BLaER1 (cell line): Measurements from ENCODE around the gene SKAP2.

ENCODE experiments used
- H3K27ac ChIP-seq: shearing (Covaris generic); formaldehyde crosslinking; 2 replicates; pipeline ENCODE4 v1.8.1; 2022
- H3K27me3 ChIP-seq: shearing (Covaris generic); formaldehyde crosslinking; 2 replicates; pipeline ENCODE4 v1.8.1; 2022
- H3K36me3 ChIP-seq: shearing (Covaris generic); formaldehyde crosslinking; 2 replicates; pipeline ENCODE4 v1.8.1; 2022
- H3K4me1 ChIP-seq: shearing (Covaris generic); formaldehyde crosslinking; 2 replicates; pipeline ENCODE4 v1.8.1; 2022
- H3K4me2 ChIP-seq: shearing (Covaris generic); formaldehyde crosslinking; 2 replicates; pipeline ENCODE4 v1.8.1; 2022
- H3K4me3 ChIP-seq: shearing (Covaris generic); formaldehyde crosslinking; 2 replicates; pipeline ENCODE4 v1.8.1; 2022
- H3K9ac ChIP-seq: shearing (Covaris generic); formaldehyde crosslinking; 2 replicates; pipeline ENCODE4 v1.8.1; 2022
- H3K9me3 ChIP-seq: shearing (Covaris generic); formaldehyde crosslinking; 2 replicates; pipeline ENCODE4 v1.8.1; 2022
- H4K20me1 ChIP-seq: shearing (Covaris generic); formaldehyde crosslinking; 2 replicates; pipeline ENCODE4 v1.8.1; 2022
- Cebpa-rat ChIP-seq: shearing (Covaris generic); IDR thresholded peaks from 2 replicates; pipeline ENCODE4 v1.8.1; 2022

The SKAP2 gene

GRCh38 chr7:26858241-26858715, 6.1 kb downstream of the SKAP2 start:
- TF ChIP-seq Cebpa-rat, result no peak
- no peak overlapping the region for H3K4me2 ChIP-seq
- no peak overlapping the region for H3K9ac ChIP-seq
- H3K9me3 ChIP-seq, result peaks cover 8% of the 10 kb centered on the region
- no peak overlapping the region for H3K4me3 ChIP-seq
- H3K27me3 ChIP-seq, result peaks cover 43% of the 10 kb centered on the region
- H3K27ac ChIP-seq, result no peak overlapping the region
- H3K4me1 ChIP-seq, result peaks cover 7% of the 10 kb centered on the region
- no peaks in the 10 kb centered on the region for H3K36me3 ChIP-seq
- H4K20me1 ChIP-seq, result no peaks in the 10 kb centered on the region

GRCh38 chr7:26857506-26858240, 6.7 kb downstream of the SKAP2 start:
- no peak overlapping the region for H3K9ac ChIP-seq
- peaks cover 8% of the 10 kb centered on the region for H3K9me3 ChIP-seq
- peaks cover 43% of the 10 kb centered on the region for H3K27me3 ChIP-seq
- H4K20me1 ChIP-seq, result no peaks in the 10 kb centered on the region
- H3K4me2 ChIP-seq, result no peak overlapping the region
- no peak overlapping the region for H3K27ac ChIP-seq
- H3K4me3 ChIP-seq, result no peak overlapping the region
- TF ChIP-seq Cebpa-rat, result no peak
- no peaks in the 10 kb centered on the region for H3K36me3 ChIP-seq
- H3K4me1 ChIP-seq, result 0 out of 2 replicates have a peak, but pooled peaks cover under 1% of the 10 kb centered on the region

- H3K36me3 ChIP-seq, result no peaks in the 10 kb centered on the region
- H3K9me3 ChIP-seq, result peaks cover 8% of the 10 kb centered on the region
- H3K4me3 ChIP-seq, result no peak overlapping the region
- peaks cover 43% of the 10 kb centered on the region for H3K27me3 ChIP-seq
- H3K4me1 ChIP-seq, result no peaks in the 10 kb centered on the region
- no peak overlapping the region for H3K9ac ChIP-seq
- no peak overlapping the region for H3K27ac ChIP-seq
- no peak for TF ChIP-seq Cebpa-rat
- H4K20me1 ChIP-seq, result no peaks in the 10 kb centered on the region
- no peak overlapping the region for H3K4me2 ChIP-seq
Measured at GRCh38 chr7:26857170-26857505, 7.3 kb downstream of the SKAP2 start.

GRCh38 chr7:26856176-26856985, 8.0 kb downstream of the SKAP2 start:
- TF ChIP-seq Cebpa-rat, result no peak
- Histone ChIP-seq H4K20me1 (no peaks in the 10 kb centered on the region), H3K4me2 (no peak overlapping the region)

GRCh38 chr7:26854876-26855855, 9.2 kb downstream of the SKAP2 start:
- H3K27ac ChIP-seq, result no peak overlapping the region
- no peaks in the 10 kb centered on the region for H3K36me3 ChIP-seq
- peaks cover 8% of the 10 kb centered on the region for H3K9me3 ChIP-seq
- no peak overlapping the region for H3K4me2 ChIP-seq
- TF ChIP-seq Cebpa-rat, result no peak
- H3K4me1 ChIP-seq, result no peaks in the 10 kb centered on the region
- H3K4me3 ChIP-seq, result no peak overlapping the region
- peaks cover 43% of the 10 kb centered on the region for H3K27me3 ChIP-seq
- H4K20me1 ChIP-seq, result no peaks in the 10 kb centered on the region
- no peak overlapping the region for H3K9ac ChIP-seq

More at GRCh38 chr7:26856176-26856985, 8.0 kb downstream of the SKAP2 start:
- no peaks in the 10 kb centered on the region for H3K36me3 ChIP-seq
- peaks cover 8% of the 10 kb centered on the region for H3K9me3 ChIP-seq
- H3K9ac ChIP-seq, result no peak overlapping the region
- H3K4me1 ChIP-seq, result no peaks in the 10 kb centered on the region
- peaks cover 43% of the 10 kb centered on the region for H3K27me3 ChIP-seq
- no peak overlapping the region for H3K4me3 ChIP-seq
- no peak overlapping the region for H3K27ac ChIP-seq

GRCh38 chr7:26853788-26854393, 10.5 kb downstream of the SKAP2 start:
- H3K4me3 ChIP-seq, result no peak overlapping the region
- no peak for TF ChIP-seq Cebpa-rat
- H3K4me1 ChIP-seq, result no peaks in the 10 kb centered on the region
- H3K4me2 ChIP-seq, result no peak overlapping the region
- H3K36me3 ChIP-seq, result no peaks in the 10 kb centered on the region
- H3K9ac ChIP-seq, result no peak overlapping the region
- H3K9me3 ChIP-seq, result peaks cover 8% of the 10 kb centered on the region
- peaks cover 38% of the 10 kb centered on the region for H3K27me3 ChIP-seq
- H3K27ac ChIP-seq, result no peak overlapping the region
- no peaks in the 10 kb centered on the region for H4K20me1 ChIP-seq

GRCh38 chr7:26850193-26850651, 14.2 kb downstream of the SKAP2 start:
- Histone ChIP-seq H3K9ac (no peak overlapping the region), H3K4me3 (no peak overlapping the region), H3K9me3 (no peaks in the 10 kb centered on the region), H3K4me1 (no peaks in the 10 kb centered on the region), H3K36me3 (no peaks in the 10 kb centered on the region), H3K27ac (no peak overlapping the region), H3K27me3 (peaks cover 7% of the 10 kb centered on the region), H4K20me1 (no peaks in the 10 kb centered on the region), H3K4me2 (no peak overlapping the region)
- no peak for TF ChIP-seq Cebpa-rat

- H3K27me3 ChIP-seq, result no peaks in the 10 kb centered on the region
- no peaks in the 10 kb centered on the region for H3K9me3 ChIP-seq
- no peaks in the 10 kb centered on the region for H3K4me1 ChIP-seq
- H3K4me3 ChIP-seq, result no peak overlapping the region
- no peak overlapping the region for H3K27ac ChIP-seq
- no peaks in the 10 kb centered on the region for H4K20me1 ChIP-seq
- TF ChIP-seq Cebpa-rat, result no peak
- H3K4me2 ChIP-seq, result no peak overlapping the region
- H3K9ac ChIP-seq, result no peak overlapping the region
- no peaks in the 10 kb centered on the region for H3K36me3 ChIP-seq
Measured at GRCh38 chr7:26843705-26844104, 20.7 kb downstream of the SKAP2 start.

GRCh38 chr7:26842897-26843296, 21.5 kb downstream of the SKAP2 start:
- no peaks in the 10 kb centered on the region for H3K4me1 ChIP-seq
- no peak for TF ChIP-seq Cebpa-rat
- H3K27me3 ChIP-seq, result no peaks in the 10 kb centered on the region
- no peaks in the 10 kb centered on the region for H3K36me3 ChIP-seq
- no peak overlapping the region for H3K4me3 ChIP-seq
- no peak overlapping the region for H3K4me2 ChIP-seq
- no peaks in the 10 kb centered on the region for H3K9me3 ChIP-seq
- no peak overlapping the region for H3K27ac ChIP-seq
- no peak overlapping the region for H3K9ac ChIP-seq
- H4K20me1 ChIP-seq, result no peaks in the 10 kb centered on the region
